HPDE6-E6E7 (cell line): ENCODE results near the gene LYRM2.

Experiments used
- DNase-seq: peaks from one replicate; pipeline ENCODE4 v3.0.0; 2011; ENCODE audit warnings: missing footprints; ENCODE audit errors: extremely low spot score

LYRM2 gene, protein sequence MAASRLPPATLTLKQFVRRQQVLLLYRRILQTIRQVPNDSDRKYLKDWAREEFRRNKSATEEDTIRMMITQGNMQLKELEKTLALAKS

DNA sequence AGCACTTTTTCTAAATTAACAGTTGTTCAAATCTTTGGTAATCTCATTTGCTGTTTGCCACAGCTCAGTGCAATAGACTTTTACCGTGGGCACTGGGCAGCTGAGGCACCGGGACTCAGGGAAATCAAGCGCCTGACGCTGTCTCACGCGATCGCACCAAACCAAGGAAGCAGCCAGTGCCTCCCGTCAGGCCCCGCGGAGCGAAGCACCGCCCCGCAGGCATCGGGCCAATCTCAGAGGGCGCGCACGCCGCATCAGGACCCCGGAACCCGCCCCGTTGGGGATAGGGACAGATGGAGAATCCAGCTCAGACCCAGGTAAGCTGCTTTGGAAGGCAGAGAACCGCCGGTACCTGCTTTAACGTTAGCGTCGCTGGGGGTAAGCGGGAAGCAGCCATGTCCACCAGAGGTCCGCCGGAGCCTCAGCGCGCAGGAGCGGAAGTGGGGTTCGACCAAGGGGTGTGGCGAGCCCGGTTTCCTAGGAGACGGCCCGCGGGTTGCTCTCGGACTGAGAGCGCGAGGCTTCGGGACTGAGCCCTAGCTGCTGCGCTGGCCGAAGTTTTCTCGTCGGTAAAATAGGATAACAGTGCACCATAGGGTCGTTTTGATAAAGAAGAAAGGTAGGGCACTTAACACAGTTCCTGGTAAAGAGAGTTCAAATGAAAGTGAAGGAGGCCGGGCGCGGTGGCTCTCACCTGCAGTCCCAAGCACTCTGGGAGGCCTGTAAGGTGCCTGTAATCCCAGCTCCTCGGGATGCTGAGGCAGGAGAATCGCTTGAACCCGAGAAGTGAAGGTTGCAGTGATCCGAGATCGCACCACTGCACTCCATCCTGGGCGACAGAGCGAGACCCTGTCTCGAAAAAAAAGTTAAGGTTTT lies at the start of gene LYRM2:
TSS of gene LYRM2 (minus strand) at position 428 of the 876 bp plus-strand sequence. CDS start at position 397, 31 bp downstream.
- peak; percentile 88 for DNase-seq

DNA sequence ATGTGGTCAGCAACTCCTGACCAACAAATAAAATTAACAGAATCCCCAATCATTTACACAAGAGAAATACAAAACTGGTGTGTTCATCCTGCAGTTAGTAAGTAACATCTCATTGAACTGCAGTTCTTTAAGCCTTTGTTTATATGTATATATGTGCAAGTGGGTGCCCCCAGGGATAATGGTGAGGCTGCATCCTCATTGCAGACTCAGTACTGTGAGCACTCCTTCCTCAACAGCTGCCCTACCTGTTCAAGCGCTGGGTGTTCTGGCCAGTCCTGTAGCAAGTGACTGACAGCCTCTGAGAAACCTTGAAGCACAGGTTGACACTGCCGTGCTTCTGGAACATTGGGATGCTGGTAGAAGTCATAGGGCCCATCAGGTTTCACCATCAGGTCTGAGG lies 49.8 kb upstream of the LYRM2 start:
- no peak for DNase-seq

DNA sequence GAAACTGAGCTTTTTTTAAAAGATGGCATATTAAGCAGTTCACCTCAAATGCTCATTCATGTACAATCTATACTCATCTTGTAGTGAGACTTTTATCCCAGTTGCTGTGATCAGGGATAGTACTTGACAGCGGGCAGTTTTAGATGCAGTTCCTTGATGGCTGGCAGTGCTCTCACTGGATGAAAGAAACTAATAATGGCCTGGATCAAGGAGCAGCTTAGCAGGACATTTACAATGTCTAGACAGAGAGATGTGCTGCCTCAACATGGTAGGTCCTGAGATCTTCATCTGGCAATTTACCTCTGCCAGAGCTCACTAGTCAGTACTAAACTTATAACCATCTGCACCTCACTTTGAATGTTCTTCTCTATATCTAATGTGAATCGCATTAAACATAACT lies 46.8 kb upstream of the LYRM2 start:
- no peak for DNase-seq

DNA sequence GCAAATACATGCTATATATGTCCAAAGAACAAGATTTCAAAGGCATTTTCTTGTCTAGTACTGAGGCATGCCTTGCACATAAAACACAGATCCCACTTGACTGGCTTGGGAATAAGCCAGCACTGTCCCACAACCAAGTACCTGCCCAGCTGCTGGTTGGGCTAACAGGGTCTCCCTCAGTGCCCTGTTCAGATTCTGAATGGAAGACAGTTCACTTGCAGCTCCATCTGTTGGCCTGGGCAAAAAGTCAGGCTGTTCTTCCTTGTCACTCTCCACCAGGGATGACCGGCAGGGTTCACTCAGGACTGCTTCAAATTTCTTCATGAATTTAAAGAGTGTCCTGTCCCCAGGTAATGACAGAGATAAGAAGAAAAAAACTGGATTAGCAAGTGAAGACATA lies 44.4 kb upstream of the LYRM2 start:
- DNase-seq, result no peak

DNA sequence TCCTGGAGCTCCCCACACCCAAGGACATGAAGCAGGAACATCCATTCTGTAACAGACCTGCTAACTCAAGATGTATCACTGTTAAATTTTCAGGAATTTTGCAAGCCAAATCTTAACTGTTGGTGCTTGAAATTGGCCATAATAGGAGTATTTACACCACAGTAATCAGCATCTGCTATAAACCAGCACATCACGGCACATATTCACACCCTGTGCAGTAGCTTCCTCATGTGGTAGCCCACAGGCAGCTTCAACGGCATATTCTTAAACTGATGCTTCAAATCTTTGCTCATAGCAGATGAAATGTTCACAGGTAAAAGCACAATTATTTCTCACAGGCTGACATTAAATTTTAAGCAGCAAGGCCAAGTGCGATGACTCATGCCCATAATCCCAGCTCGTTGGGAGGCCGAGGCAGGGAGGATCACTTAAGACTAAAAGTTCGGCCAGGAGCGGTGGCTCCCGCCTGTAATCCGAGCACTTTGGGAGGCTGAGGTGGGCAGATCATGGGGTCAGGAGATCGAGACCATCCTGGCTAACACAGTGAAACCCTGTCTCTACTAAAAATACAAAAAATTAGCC lies 43.5 kb upstream of the LYRM2 start:
- no peak for DNase-seq

DNA sequence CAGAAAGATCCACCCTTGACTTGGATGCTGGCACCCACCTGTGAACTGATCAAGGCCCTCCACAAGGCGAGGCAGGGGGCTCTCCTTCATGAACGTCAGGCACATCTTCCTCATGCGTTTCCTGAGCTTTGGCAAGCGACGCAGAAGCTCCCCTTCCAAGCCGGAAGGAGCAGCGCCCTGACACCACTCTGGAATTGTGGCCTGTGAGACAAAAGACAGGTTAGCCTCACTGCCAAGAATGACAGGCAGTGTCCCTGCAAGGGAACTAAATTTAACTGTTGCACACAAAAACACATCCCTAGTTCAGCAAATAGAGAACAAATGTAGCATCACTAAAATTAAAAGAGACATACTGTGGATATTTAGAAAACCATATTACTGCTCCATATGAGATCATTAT lies 42.0 kb upstream of the LYRM2 start:
- no peak for DNase-seq

DNA sequence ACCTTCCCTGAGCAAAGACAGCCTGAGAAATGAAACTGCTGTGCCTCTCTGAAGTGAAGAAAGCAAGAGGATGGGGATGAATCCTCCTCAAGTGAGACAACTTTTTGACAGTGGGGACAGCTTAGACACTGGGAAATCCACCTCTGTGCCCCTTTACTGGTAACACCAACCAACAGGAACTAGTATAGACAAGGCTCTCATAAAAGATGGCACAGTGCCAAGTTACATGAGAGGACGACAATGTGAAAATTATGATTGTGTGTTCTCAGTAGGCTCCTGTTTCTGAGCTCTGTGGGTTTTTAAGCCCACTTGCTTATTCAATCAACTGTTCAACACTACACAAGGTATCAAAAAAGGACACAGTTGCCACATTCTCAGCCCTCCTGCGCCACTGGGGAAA lies 41.6 kb upstream of the LYRM2 start:
- DNase-seq, result no peak

DNA sequence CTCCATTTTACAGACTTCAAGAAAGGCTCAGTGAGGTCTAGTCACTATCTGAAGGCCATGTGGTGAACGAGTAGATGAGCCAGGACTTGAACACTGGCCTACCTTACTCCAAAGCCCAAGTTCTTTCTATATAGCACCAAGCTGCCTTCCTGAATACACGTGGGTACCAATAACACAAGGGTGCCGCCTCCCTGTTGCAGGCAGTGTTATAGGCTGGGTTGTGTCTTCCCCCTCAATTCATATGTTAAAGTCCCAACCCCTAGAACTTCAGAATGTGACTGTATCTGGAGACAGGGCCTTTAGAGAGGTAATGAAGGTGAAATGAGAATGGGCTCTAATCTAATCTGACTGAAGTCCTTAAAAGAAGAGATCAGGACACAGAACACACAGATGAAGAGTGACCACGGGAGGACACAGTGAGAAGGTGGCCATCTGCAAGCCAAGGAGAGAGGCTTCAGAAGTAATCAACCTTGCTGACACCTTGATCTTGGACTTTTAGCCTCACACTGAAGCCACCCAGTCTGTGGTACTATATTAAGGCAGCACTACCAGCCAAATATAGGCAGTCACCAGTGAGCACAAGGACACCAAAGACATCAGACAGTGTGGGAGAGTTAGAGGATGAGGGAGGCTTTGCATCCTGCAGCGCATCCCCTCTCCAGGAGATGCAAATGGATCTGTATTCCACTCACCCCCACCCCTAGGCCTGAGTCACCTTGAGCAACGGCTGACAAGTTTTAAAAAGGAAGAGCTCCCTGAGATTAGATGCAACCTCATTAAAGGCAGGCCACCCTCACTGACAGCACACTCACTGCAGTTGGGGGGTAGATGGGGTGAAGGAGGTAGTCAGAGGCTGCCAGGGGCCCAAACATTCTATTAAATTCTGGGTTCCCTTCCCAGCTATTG lies 40.9 kb upstream of the LYRM2 start:
- no peak for DNase-seq

DNA sequence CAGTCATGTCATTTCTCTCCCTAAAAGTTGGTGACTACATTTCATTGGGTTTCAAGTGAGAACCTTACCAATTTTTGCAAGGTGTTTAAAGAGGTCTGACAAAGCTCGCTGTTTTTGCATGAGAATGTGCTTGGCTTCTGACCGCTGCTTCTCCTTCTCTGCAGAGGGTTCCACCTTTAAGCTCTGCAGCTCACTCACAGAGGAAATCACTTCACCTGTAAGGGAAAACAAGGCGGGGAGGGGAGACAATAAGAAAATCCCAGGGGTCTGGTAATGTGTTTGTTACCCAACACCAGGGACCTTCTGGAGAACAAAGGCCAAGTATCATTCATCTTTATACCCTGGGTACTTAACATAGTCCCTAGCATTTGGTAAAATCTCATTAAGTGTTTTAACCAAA lies 40.0 kb upstream of the LYRM2 start:
- DNase-seq, result no peak

DNA sequence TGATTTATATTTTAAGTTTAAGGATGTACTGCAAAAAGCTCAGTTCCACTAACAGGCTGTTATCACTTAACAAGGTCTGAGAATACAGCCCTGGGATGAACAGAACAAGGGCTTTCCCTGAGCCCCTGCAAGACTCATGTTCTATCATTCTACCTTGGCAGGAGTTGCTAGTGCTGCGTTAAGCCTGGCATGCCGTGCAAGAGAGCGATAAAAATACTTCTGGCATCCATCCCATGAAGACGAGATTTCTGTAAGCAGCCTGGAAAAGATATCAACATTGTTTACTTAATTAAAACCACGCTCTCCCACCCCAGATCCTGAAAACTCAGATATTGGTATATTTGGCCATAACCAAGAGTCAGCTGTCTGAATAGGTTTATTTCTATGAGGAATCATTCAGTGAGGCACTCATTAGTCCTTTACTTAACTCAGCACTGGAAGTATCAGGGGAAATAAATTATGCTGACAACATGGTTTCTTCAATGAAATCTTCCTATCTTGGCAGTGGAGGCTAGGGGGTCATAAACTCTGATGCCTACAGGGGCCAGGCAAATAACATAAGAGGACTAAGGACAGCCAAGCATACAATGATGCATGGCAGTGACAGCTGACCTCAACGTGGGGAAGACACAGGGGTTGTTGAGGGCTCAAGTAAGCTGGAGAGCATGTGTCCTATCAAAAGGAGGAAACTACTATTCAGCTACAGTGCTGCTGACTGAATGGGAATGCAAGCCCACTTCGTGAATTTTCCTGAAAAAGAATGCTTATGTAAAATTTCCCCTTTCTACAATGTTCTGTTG lies 37.6 kb upstream of the LYRM2 start:
- DNase-seq, result no peak

DNA sequence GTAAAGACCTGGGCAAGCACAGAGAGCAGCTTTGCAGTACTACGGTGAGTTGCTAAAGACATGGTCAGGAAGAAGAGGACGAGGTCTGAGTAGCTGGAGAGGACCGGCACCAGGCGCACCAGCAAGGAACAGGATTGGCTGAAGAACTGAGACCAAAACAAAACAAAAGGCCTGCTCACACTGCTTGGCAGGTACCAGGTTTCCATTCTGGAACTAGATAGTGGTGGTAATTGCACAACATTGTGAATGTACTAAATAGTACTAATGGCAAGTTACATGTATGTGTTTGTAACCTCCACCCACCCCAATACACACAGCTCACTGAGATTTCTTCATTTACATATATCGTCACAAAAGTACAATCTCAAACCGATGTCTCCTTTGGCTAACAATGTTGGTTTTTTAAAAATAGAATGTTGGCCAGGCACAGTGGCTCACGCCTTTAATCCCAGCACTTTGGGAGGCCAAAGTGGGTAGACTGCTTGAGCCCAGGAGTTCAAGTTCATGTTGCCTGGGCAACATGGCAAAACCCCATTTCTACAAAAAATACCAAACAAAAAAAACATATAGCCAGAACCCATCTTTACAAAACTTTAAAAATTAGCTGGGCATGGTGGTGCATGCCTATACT lies 32.5 kb upstream of the LYRM2 start:
- DNase-seq, result no peak

DNA sequence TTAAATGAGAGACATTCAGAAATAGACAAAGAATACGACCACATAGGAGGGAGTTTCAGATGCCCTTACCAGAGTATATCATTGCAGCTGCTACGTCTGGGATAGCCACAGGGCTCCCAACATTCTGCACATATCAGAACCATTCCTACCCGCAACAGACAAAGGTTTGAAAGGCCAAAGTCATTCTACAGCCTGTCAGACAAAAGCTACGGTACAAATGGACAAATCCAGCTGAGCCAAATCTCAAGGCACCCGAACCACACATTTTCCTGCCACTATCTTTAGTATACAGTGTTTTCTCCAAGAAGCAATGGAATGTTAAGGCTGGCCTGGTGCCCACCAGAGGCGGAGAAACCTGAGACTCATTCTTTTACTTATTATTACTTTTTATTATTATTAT lies 30.5 kb upstream of the LYRM2 start:
- DNase-seq, result no peak

DNA sequence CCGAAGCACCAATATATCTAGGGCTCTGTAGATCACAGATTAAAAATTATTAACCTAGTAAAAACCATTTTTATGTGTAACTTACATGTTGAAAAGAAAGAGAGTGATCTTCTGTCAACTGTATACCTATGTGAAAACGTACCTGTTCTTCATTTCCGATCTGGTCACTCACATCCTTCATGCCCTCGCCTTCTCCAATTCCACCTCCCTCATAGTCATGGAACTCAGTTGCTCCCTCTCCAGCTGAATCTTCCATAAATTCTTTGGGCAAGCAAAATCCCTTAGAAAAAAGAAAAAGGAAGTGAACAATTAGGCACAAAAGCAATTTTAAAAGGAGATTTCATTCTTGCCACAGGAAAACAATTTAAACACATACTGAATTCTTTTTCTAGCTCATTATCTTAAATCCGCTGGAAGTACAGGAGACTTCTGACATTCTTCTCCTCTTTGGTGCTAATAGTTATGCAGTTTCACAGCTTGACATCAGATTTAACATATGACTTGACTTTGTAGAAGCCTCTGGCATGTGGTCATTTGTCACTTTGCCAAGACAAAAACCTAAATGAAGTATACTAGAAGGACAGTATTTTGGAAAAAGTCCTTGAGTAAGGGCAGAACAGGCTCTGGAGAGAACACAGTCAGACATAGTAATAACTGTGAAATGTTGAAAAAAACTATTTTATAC lies 29.5 kb upstream of the LYRM2 start:
- DNase-seq, result no peak

DNA sequence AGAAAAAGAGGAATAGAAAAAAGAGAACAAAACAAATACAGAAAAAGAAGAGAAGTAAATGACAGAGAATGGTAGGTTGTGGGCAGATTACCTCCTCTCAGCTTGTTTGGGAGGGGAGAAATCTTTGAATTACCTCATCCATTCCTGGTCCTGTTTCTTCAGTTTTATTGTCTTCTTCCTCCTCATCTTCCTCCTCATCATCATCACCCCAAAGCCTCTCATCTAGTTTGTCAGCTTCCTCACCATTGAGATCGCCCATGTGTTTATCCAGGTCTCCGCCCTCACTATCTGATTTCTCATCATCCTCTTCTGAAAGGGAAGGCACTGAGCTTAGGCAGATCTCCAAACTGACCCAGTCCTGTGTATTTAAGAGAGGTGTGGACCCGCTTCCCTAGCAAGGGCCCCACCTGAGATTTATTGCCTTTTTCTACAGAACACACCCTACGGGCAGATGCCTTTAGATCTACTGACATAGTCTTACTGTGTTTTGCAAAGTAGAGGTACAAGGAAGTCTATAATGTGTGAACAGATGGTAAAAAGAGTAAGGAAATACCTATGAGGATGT lies 24.2 kb upstream of the LYRM2 start:
- no peak for DNase-seq

DNA sequence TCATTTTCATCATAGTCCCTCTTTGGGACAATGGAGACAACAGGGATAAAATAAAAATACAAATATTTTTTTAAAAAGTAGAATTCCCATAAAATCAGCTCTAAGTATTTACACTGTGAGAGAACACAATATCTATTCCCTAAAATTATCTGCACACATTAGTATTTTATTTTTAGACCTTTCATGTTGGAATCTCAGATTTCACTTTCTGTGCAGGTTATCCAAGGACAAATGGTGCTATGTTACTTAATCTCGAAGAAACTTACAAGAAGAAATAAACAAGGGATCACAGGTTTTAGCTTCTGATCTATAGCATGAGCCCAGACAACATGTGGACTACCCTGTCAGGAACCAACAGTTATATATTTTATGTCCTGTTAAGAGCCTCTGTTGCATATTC lies 23.0 kb upstream of the LYRM2 start:
- no peak for DNase-seq

DNA sequence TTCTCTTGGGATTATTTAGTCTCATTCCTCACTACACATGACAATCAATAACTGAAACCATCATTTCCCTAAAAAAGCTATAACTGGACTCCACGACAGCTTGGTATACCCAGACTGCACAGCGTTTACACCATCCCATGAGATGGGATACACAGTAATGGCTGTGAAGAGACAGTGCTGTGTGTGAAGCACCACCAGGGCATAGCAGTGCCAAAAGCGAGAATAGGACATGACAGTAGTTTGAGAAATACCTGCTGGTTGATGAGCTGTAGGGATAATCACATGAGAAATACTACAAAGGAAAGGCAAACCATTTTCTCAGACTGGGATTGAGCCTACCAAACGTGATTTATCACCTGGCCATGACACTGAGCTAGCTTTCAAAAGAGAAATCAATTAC lies 22.4 kb upstream of the LYRM2 start:
- no peak for DNase-seq

DNA sequence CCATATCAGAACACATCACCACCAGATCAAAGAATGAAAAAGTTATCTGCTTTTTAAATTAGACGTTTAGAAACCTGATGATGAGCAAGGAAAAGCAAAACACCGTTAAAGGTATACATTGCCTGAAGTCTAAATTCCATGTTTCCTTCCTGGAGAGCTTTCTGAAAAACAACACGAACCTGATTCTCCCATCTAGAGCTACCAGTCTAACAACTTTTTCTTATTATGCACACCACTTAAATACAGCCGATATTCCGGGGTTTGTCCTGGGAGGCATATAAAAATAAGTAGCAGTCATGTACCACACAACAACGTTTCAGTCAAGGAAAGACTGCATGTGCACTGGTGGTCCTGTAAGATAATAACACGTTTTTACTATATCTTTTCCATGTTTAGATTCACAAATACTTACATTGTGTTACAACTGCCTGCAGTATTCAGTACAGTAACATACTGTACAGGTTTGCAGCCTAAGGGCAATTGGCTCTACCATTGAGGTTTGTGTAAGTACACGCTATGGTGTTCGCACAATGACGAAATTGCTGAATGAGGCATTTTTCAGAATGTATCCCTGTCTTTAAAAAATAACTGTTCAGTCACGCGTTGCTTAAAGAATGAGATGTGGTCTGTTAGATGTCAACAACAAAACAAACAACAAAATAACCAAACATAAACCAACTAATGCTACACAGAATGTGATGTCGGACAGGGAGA lies 19.1 kb upstream of the LYRM2 start:
- DNase-seq, result no peak

DNA sequence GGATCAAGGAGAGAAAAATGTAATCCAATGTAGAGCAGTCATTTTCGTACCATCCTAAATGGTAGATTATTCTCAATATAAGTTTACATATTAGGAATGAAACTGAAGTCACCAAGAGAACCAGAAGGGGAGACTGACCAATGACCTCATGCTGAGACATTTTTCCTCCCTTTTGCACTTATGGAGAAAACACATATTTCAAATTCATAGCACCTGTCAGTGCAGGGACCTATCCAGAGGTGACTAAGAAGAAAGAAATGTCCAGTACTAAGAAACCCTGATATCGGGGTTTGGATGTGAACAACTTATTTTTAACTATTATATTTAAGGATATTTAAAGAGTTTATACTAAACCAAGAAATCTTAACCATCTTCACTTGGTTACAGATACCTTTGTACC lies 16.6 kb upstream of the LYRM2 start:
- DNase-seq, result no peak

DNA sequence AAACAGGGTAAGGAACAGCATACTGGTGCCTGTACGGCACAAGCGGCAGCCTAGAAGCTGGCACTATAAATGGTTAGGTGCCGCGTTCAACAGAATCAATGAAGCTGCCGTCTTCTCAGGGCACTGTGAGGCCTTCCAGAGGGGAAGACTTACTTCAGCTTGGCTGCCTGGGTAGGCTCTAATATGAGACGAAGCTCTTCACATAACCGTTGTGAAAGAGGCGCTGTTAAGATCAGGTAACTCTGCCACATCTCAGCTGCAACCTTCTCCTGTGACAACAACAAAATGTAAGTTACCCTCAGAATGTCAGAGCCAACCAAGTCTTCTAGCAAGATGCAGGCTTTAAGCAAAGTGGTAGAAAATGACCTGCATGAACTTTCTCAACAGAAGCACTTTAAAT lies 12.0 kb upstream of the LYRM2 start:
- DNase-seq, result no peak
